ENCODE results near the gene TEKT4.
"Not testable (repeated sequence)": the region's sequence is repeated elsewhere in the genome, so short reads cannot be mapped to it uniquely, and the experiment has no call there.

The TEKT4 gene

DNA sequence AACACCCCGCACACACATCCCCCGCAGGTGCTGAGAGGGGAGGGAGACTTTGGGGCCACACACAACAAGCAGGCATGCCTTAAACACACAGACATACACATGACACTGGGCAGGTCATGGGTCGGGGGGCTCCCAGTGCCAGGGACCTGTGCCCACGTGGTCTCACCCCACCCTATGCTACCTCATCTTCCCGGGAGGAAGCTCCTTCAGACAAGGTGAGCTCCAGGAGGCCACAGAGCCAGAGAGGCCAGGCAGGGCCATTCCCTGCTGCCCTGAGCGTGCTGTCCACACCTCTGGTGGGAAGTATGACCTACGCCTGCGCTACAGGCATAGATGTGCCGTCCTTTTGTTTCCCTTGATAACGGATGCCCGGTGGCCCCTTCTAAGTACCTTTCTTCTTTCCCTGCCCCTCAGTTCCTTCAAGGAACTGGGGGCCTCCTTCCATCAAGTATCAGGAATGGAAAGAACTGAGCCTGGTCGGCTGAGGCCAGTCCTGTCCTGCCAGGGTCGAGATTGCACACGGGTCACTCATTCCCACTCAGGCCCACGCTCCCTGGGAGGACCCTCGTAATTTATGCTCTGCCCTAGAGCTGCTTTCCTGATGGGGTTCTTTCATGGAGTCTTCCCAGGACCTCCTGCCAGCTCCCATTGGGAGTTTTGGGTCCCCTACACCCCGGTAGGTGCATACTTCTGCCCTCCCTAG lies 4.7 kb downstream of the TEKT4 start:
- no peak for DNase-seq (ENCODE audit: low spot score)

DNA sequence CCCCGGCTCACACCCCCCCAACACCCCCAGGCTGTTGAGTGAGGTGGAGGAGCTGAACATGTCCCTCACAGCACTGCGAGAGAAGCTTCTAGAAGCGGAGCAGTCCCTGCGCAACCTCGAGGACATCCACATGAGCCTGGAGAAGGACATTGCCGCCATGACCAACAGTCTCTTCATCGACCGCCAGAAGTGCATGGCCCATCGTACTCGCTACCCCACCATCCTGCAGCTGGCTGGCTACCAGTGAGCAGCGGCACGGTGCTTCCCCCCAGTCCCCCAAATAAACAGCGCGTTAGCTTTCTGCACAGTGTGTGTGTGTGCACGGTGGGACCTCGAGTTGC lies 5.3 kb downstream of the TEKT4 start:
- no peak for DNase-seq (ENCODE audit: low spot score)

DNA sequence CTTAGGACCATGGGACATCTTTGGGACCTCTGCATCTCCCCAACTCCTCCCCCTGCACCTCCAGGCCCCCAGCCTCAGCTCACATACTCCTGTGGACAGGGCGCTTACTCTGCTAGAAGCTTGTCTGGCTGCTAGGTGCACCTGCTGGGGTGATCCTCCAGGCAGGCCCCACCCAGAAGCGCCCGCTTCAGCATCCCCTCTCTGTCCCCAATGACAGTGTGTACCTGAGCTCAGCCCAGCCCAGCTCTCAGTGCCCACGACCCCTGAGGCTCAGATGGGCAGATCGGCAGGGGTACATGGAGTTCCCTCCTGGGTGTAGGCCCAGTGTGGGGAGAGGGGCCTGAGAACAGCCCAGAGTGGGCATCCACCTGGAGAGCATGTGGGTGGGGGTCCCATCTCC lies 5.9 kb downstream of the TEKT4 start:
- DNase-seq (ENCODE audit: low spot score): no peak

DNA sequence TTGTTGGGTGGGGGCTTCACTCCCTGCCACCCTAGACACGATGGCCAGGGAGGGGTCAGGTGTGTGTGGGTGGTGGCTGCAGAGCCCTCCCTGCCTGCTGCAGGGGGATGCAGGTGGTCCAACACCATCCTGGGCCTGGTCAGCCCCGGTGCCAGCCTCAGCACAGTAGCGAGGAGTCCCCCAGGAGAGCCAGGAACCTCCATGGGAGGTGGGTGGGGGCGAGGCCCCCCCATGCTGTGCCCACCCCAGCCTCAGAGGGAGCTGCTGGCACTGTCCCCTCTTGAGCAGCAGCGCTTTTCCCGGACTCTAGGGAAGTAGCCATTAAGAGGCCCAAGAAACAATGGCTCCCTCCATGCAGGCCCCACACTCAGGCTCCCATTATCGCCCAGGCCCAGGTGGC lies 7.3 kb downstream of the TEKT4 start:
- not testable (repeated sequence) for DNase-seq (ENCODE audit: low spot score)

DNA sequence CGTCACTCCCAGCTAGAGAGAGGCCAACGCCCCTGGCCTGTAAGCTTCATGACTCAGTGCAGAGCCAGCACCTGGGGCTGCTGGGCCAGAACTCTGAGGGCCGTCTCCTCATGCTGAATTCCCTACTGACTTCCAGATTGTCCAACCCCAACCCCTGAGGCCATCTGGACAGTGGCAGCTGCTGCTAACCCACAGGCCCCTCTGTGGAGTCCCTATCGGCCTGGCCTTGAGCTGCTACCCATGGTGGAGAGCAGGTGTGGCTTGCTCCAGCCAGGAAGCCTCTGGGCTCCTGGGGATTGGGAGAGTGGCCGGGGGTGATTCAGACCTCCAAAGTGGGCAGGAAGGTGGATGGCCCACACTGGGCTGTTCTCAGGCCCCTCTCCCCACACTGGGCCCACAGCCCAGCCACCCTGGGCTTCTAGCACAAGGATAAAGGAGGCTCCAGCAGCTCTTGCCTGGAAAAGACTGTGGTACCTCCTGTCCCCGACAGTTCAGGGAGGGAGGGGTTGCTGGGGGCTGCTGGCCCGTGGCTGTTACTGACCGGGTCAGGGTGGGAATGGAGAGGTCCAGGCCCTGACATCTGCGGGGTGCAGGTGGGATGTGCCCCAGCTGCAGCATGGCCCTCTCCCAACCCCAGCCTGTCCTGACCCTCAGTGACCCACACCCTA lies 8.2 kb downstream of the TEKT4 start:
- DNase-seq (ENCODE audit: low spot score): no peak

DNA sequence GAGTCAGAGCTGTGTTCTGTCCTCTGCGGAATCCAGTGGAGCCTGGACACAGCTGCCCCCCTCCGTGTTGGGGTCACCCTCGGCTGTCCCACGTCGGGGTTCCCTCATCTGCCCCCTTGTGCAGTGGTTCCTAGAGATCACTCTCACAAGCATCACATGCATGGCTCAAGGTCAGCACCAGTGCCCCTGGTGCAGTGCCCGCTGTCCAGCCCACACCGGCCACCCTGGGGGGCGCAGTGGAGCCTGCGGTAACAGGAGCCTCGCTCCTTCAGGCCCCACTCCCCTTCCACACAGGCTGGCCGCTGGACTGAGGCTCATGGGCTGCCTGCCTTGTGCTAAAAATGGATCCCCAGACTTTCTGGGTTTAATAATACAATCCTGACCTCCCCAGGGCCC lies 8.8 kb downstream of the TEKT4 start:
- no peak for DNase-seq (ENCODE audit: low spot score)

DNA sequence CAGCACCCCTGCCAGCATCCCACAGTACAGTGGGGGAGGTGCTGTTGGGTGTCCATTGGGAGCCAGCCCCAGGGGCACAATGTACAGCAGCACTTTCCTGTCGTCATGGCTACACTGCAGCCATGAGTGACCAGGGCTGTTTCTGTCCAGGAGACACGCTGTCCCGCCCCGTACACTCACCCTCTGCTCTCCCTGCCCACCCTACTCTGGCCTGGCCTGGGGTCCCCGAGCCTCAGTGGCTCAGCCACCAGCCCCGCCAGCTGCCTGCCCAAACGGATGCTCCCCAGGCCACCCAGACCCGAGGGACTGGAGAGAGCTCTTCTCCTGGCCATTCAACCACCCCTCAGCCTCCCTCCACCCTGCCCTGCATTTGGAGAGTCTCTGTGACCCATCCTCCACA lies 9.3 kb downstream of the TEKT4 start:
- no peak for DNase-seq (ENCODE audit: low spot score)

DNA sequence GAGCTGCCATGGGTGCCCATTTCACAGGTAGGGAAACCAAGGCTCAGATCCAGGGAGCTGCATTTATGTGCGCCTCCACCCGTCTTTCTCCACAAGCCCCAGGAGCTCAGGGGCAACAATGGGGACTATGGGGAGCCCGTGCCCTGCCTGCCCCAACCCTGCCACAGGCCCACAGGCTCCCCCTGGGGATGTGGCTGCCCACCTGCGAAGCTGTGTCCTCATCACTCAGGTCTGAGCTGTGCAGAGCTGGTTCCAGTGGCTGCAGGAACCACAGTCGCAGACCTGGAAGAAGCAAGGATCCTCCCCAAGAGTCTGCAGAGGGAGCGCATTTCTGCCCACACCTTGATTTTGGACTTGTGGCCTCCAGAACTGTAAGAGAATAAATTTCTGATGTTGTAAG lies 9.8 kb downstream of the TEKT4 start:
- no peak for DNase-seq (ENCODE audit: low spot score)

DNA sequence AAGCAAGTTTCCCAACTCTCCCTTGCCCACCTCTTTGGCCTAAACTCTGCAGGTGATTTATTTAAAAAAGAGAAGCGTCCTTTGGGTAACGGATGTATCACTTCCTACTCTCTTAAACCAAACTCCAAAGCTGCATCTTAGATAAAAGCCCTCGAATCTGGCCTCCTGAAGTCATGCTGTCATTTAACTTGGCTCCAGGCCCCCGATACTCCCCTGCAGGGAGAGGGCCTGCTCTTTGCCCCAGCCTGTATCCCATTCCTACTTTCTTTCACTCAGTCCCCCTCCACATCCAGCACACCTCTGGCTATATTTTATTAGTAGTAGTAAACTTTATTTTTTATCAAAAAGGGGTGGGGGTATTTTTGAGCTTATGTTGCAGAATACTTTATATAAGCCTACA lies 19.0 kb downstream of the TEKT4 start:
- no peak for DNase-seq (ENCODE audit: low spot score)

DNA sequence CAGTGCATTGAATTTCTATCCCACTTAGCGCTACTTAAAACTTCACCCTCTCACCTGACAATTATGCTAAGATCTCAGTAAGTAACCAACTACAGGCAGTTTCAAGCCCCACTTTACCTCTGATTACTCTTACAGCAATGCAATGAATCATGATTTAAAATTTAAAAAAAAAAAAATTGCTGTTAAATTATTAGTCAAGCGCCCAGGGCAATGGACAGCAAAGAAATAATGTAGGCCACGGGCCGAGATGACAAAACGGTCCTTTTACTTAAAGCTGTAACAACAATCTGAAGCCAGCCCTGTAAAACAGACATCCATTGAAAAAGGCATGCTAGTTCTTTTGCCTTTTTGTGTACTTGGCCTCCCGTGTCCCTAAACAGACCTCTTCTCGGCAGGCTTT lies 24.0 kb downstream of the TEKT4 start:
- not testable (repeated sequence) for DNase-seq (ENCODE audit: low spot score)

DNA sequence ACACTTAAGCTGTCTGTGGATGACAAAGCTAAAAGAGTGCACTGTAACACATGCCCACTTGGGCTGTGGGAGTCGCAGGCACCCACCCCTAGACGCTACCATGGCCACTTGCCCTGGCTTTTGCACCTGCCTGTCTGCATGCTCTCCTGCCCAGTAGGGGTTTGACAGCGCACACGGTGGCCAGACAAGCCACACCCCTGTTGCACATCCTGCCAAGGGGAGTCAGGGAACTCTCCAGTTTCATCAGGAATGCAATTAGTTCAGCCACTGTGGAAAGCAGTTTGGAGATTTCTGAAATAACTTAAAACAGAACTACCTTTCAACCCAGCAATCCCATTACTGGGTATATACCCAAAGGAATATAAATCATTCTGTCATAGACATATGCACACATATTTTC lies 35.7 kb downstream of the TEKT4 start:
- DNase-seq (ENCODE audit: low spot score): not testable (repeated sequence)

DNA sequence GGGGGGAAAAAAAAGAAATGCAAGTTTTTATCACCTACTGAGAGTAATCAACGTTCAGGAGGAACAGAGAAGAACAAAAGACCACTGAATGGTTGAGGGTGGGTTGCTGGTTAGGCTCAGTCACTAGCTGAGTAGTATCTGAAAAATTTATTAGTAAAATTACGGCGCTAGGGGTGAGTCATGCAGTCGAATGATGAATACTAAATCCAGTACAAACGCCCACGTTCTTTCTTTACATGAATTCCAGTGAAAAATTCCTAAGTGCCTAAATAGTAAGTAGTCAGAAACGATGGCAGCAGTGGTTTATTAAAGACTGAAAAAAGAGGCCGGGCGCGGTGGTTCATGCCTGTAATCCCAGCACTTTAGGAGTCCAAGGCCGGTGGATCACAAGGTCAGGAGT lies 52.0 kb downstream of the TEKT4 start:
- DNase-seq (ENCODE audit: low spot score): no peak

DNA sequence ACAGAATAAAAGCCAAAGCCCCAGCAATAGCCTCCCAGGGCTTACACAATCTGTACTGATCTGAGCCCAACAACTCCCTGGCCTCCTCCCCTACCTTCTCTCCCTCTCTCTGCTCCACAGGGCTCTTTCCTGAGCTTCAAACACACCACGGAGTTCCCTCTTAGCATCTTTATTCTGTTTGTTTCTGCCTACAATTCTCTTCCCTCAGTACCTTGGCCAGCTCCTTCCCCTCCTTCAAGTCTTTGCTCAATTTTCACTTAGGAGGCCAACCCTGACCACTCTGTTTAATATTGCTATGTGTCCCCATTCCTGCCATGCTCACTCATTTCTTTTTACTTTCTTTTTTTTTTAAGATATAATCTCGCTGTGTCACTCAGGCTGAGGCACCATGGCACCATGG lies 53.8 kb downstream of the TEKT4 start:
- DNase-seq (ENCODE audit: low spot score): not testable (repeated sequence)

Data from CD4-positive, alpha-beta T cell treated with Interleukin-15 for 4 hours (primary cell).